GM21423 (cell line): Measurements from ENCODE around the gene DCLK2.
A peak's percentile ranks its signal among the peaks of the same experiment; 100 is the strongest.

Experiments used
- ATAC-seq: cut with Tn5 transposase; IDR thresholded peaks from one replicate; pipeline ENCODE4 v1.9.1; 2021; ENCODE audit warnings: mild to moderate bottlenecking, moderate library complexity; ENCODE audit not compliant: unreplicated experiment

Gene DCLK2

GRCh38 chr4:150078041-150078578 lies at the start of gene DCLK2:
TSS of gene DCLK2 (plus strand) at chr4:150078445. CDS start at chr4:150079028, 583 bp downstream.
- peak; percentile 34 for ATAC-seq

GRCh38 chr4:150032541-150032940 lies 45.7 kb upstream of the DCLK2 start:
- ATAC-seq, result no peak

- ATAC-seq, result no peak
Observed at GRCh38 chr4:150033081-150033480, 45.2 kb upstream of the DCLK2 start.

- no peak for ATAC-seq
Observed at GRCh38 chr4:150033901-150034300, 44.3 kb upstream of the DCLK2 start.

GRCh38 chr4:150037251-150037856 lies 40.9 kb upstream of the DCLK2 start:
- no peak for ATAC-seq

- ATAC-seq, result peak; percentile 92
Observed at GRCh38 chr4:150038335-150039076, 39.7 kb upstream of the DCLK2 start.

GRCh38 chr4:150039274-150040127 lies 38.7 kb upstream of the DCLK2 start:
- no peak for ATAC-seq

- no peak for ATAC-seq
Observed at GRCh38 chr4:150044517-150044916, 33.7 kb upstream of the DCLK2 start.

GRCh38 chr4:150045410-150045809 lies 32.8 kb upstream of the DCLK2 start:
- no peak for ATAC-seq

GRCh38 chr4:150046728-150047217 lies 31.5 kb upstream of the DCLK2 start:
- ATAC-seq, result no peak

- no peak for ATAC-seq
Observed at GRCh38 chr4:150047546-150047945, 30.7 kb upstream of the DCLK2 start.

GRCh38 chr4:150049682-150050081 lies 28.6 kb upstream of the DCLK2 start:
- no peak for ATAC-seq

- no peak for ATAC-seq
Observed at GRCh38 chr4:150050566-150050965, 27.7 kb upstream of the DCLK2 start.

GRCh38 chr4:150051111-150051510 lies 27.1 kb upstream of the DCLK2 start:
- no peak for ATAC-seq

- no peak for ATAC-seq
Observed at GRCh38 chr4:150055467-150055866, 22.8 kb upstream of the DCLK2 start.

- ATAC-seq, result no peak
Observed at GRCh38 chr4:150056569-150056968, 21.7 kb upstream of the DCLK2 start.

- ATAC-seq, result no peak
Observed at GRCh38 chr4:150061086-150061776, 17.0 kb upstream of the DCLK2 start.

- no peak for ATAC-seq
Observed at GRCh38 chr4:150063128-150063527, 15.1 kb upstream of the DCLK2 start.

GRCh38 chr4:150065740-150066139 lies 12.5 kb upstream of the DCLK2 start:
- no peak for ATAC-seq

GRCh38 chr4:150067859-150068258 lies 10.4 kb upstream of the DCLK2 start:
- no peak for ATAC-seq
